ENCODE results near the gene ADAMTS2.

Gene ADAMTS2

DNA sequence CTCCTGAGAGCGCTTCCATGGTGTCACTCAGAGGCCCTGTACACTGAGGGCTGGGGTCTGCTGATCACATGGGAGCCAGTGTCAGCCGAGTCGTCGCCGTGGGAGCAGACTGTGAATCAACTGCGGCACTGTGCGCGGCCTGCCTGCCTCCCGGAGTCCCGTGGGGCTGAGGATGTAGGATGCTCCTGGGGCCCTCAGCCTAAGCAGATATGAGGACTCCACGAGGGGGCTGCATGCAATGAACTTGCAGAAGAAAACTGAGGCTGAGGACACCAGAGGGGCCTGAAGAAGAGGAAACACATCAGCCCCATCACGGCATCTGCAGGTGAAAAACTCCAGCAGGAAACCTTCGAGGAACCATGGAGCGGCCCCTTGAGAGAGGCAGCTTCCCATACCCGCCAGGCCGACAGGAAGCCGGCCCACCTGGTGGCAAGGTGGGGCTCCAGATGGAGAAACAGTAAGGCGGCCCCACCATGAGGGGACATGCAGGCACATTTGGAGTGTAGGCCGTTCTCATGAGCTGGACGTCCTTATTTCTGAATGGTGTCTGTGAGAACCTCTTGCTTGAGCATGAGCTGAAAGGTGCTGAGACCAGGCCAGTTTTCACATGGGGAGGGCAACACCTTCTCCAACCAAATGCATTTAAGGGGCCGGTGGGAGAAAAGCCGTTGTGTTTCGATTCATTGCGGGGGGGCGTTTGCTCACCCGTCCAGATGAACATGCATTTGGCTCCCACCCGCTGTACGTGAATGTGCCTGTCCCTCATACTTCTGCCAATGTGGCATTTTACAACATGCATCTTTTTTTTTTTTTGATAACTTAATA lies 35.2 kb upstream of the ADAMTS2 start:
- in situ Hi-C loops (cut with MboI; ENCODE audit: low pct_unique_long_range_greater_than_20kb, low sequenced_read_pairs, unreplicated experiment) = no loop called here
- TF ChIP-seq, protein P1, sequence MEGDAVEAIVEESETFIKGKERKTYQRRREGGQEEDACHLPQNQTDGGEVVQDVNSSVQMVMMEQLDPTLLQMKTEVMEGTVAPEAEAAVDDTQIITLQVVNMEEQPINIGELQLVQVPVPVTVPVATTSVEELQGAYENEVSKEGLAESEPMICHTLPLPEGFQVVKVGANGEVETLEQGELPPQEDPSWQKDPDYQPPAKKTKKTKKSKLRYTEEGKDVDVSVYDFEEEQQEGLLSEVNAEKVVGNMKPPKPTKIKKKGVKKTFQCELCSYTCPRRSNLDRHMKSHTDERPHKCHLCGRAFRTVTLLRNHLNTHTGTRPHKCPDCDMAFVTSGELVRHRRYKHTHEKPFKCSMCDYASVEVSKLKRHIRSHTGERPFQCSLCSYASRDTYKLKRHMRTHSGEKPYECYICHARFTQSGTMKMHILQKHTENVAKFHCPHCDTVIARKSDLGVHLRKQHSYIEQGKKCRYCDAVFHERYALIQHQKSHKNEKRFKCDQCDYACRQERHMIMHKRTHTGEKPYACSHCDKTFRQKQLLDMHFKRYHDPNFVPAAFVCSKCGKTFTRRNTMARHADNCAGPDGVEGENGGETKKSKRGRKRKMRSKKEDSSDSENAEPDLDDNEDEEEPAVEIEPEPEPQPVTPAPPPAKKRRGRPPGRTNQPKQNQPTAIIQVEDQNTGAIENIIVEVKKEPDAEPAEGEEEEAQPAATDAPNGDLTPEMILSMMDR (IDR thresholded peaks at IDR 0.05; ENCODE audit: extremely low read depth, insufficient read depth, missing control alignments) = no peak
- no peak for DNase-seq (ENCODE audit: low spot score)

DNA sequence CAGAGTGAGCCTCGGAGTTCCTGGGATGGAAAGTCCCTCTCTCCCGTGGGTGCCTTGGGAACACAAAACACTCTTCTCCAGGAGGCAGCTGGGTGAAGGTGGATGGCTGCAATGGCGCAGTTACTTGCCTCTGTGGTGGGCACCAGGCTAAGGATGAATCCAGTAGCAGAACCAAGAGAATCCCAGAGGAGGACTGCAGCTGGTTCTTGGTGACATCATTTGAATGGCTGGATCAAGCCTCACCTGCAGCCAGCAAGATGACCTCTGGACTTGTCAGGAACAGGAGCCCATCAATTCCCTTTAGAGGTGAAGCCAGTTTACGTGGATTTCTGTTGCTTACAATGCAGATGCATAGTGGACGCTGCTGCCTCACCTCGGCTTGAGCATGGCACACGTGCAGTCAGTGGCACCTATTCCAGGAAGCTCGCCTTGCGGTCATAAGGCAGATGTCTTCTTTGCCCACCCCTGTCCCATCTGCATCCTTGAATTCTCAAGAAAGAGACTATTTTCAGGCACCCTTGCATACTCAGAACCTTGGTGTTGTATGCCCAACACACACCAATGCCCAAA lies 34.1 kb upstream of the ADAMTS2 start:
- TF ChIP-seq, protein P1 (IDR thresholded peaks at IDR 0.05; ENCODE audit: extremely low read depth, insufficient read depth, missing control alignments) = no peak

DNA sequence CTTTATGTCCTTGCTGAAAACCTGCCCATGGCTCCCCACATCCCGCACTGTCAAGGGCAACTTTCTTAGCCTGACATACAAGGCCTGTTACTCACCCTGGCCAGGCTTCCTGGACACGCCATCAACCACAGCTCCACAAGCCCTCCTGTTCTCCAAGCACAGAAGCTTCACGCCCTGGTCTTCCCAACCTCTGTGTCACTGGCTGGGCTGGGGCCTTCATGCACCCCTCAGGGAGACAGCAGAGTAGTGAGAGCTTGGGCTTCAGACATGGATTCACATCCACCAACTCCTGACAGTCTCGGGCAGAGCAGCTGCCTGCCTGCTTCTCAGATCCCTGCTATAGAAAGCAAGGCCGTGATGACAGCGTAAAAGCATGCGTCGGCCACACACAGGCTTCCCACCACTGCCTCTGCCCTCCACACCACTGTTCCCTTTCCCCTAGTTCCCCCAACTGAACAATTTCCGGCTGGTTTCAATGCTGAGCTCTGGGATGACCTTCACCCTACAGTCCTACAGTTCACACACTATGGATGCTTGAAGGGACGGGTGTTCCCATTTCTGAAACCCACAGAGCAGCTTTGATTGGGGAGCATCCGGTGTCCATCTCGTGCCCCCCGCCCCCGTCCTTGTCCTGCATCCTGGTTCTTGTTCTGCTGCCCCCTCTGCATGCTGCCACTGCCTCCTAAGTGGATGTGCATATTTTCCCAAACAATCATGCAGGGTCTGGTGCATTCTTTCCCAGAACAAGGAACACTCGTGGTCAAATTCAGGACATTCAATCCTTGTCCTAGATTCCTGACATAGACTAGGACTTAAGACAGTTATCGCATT lies 33.4 kb upstream of the ADAMTS2 start:
- TF ChIP-seq, protein P1 (IDR thresholded peaks at IDR 0.05; ENCODE audit: extremely low read depth, insufficient read depth, missing control alignments) = no peak
- no peak for DNase-seq (ENCODE audit: low spot score)
- in situ Hi-C loops (cut with MboI; ENCODE audit: low pct_unique_long_range_greater_than_20kb, low sequenced_read_pairs, unreplicated experiment) = no loop called here

More for the DNA sequence above, 34.1 kb upstream of the ADAMTS2 start:
- in situ Hi-C loops (cut with MboI; ENCODE audit: low pct_unique_long_range_greater_than_20kb, low sequenced_read_pairs, unreplicated experiment) = no loop called here
- DNase-seq (ENCODE audit: low spot score) = no peak

DNA sequence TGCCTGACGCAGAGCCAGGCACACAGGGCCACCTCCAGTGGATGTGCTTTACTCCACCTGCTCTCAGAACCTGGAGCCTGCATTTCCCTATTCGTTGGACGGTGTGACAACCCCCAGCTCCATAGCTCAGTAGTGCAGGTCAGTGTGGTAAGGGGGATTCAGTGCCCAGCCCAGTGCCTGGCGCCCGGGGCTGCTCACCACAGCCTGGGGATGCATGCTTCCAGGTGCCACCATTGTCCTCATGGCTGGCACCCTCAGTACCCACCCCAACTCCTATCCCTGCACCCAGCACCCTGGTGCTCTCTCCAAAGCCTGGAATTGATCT lies 32.8 kb upstream of the ADAMTS2 start:
- in situ Hi-C loops (cut with MboI; ENCODE audit: low pct_unique_long_range_greater_than_20kb, low sequenced_read_pairs, unreplicated experiment) = no loop called here
- no peak for DNase-seq (ENCODE audit: low spot score)
- TF ChIP-seq, protein P1 (IDR thresholded peaks at IDR 0.05; ENCODE audit: extremely low read depth, insufficient read depth, missing control alignments) = no peak

DNA sequence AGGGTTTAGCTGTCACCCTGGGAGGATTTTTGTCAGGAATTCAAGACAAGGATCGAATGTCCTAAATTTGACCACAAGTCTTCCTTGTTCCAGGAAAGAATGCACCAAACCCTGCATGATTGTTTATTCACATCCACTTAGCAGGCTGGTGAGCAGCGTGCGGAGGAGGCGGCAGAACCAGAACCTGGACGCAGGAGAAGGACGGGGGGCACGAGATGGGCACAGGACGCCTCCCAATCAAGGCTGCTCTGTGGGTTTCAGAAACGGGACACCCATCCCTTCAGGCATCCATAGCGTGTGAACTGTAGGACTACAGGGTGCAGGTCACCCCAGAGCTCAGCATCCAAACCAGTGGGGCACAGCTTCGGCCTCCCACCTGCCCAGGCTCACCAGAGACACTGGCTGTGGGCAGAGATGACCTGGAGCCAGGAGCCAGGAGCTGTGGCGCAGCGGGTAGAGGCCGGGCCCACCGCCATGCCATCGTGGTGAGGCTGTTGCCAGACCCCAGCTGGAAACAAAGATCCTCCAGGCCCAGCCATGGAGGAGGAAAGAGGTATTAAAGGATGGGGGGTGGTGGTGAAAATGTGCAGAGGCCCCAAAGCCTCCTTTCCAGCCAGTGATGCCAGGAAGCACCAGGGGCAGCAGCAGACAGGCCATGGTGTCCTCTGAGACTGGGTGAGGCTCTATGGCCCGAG lies 32.3 kb upstream of the ADAMTS2 start:
- TF ChIP-seq, protein P1 (IDR thresholded peaks at IDR 0.05; ENCODE audit: extremely low read depth, insufficient read depth, missing control alignments) = no peak
- no peak for DNase-seq (ENCODE audit: low spot score)
- in situ Hi-C loops (cut with MboI; ENCODE audit: low pct_unique_long_range_greater_than_20kb, low sequenced_read_pairs, unreplicated experiment) = no loop called here

Measured in GM13977 (cell line).